H1 (cell line): ENCODE measurements around the gene RABGAP1. TPM values are rescaled to one million over a fixed set of nuclear protein-coding genes. Genes with fewer than 3 reads are reported as not detected.

Experiments
- CTCF ChIA-PET: fragments of 300-600 bp; sonication (Branson Sonifier 250); formaldehyde crosslinking; loops from one replicate; lab custom pipeline; 2021; ENCODE audit not compliant: partially characterized antibody; lab: Charles Lee
- POLR2A ChIA-PET: fragments of 300-600 bp; sonication (Branson Sonifier 250); formaldehyde crosslinking; loops from one replicate; lab custom pipeline; 2021; ENCODE audit warnings: inconsistent platforms; ENCODE audit not compliant: partially characterized antibody; lab: Charles Lee
- DNase-seq, 2 experiments: peaks; one replicate each; pipeline versions ENCODE4 v3.0.0 to v3.0.0-alpha.2; 2010 to 2022; ENCODE audit warnings: low spot score in 2 of 2, low read depth in 1 of 2, mixed read lengths in 1 of 2
- FAIRE-seq: peaks from 2 replicates; lab custom pipeline; 2011; peaks lifted over from hg19 to GRCh38; lab: Jason Lieb, UNC
- H2AFZ ChIP-seq: 2 replicates; pipeline ENCODE4 v1.8.1; 2012; ENCODE audit warnings: low read length, inconsistent platforms
- H2AK5ac ChIP-seq: 2 replicates; pipeline ENCODE4 v1.6.1; 2013; ENCODE audit warnings: low read depth, low read length
- H2BK120ac ChIP-seq: replicated peaks from 2 replicates; pipeline ENCODE3; 2013; ENCODE audit warnings: low read depth, low read length, inconsistent platforms
- H2BK12ac ChIP-seq: 2 replicates; pipeline ENCODE4 v1.6.1; 2013; ENCODE audit warnings: low read depth, low read length
- H2BK15ac ChIP-seq: 2 replicates; pipeline ENCODE4 v1.6.1; 2013; ENCODE audit warnings: low read length
- H2BK20ac ChIP-seq: 2 replicates; pipeline ENCODE4 v1.6.1; 2013; ENCODE audit warnings: low read length
- H2BK5ac ChIP-seq: 2 replicates; pipeline ENCODE4 v1.6.1; 2013; ENCODE audit warnings: low read depth, low read length
- H3K14ac ChIP-seq: 2 replicates; pipeline ENCODE4 v1.6.1; 2013; ENCODE audit warnings: inconsistent platforms; ENCODE audit not compliant: insufficient read length
- H3K18ac ChIP-seq: 2 replicates; pipeline ENCODE4 v1.6.1; 2013; ENCODE audit warnings: low read length; ENCODE audit errors: extremely low read depth
- H3K23ac ChIP-seq: 2 replicates; pipeline ENCODE4 v1.6.1; 2013; ENCODE audit warnings: inconsistent platforms; ENCODE audit not compliant: insufficient read length
- H3K23me2 ChIP-seq: 2 replicates; pipeline ENCODE4 v1.6.1; 2013; ENCODE audit warnings: low read depth, low read length
- H3K27ac ChIP-seq: 2 replicates; pipeline ENCODE4 v1.6.1; 2011; ENCODE audit warnings: low read depth, low read length, inconsistent platforms
- H3K27me3 ChIP-seq, 4 experiments: replicated peaks in 1 of 4; 1 replicate in 1 of 4; 2 replicates in 3 of 4; pipeline versions ENCODE4 v1.6.1 to v1.8.1; 2011 to 2013; ENCODE audit warnings: low read length in 3 of 4, mild to moderate bottlenecking in 3 of 4, inconsistent platforms in 2 of 4, mixed read lengths in 2 of 4, moderate library complexity in 1 of 4; ENCODE audit not compliant: control insufficient read depth in 3 of 4, insufficient read depth in 3 of 4; ENCODE audit errors: extremely low read depth in 1 of 4
- H3K36me3 ChIP-seq, 4 experiments: 2 replicates each; pipeline versions ENCODE4 v1.6.1 to v1.8.1; 2011 to 2013; ENCODE audit warnings: mild to moderate bottlenecking in 4 of 4, low read length in 3 of 4, moderate library complexity in 2 of 4, control low read depth in 1 of 4, inconsistent platforms in 1 of 4; ENCODE audit not compliant: insufficient read depth in 4 of 4, control insufficient read depth in 2 of 4
- H3K4ac ChIP-seq: replicated peaks from 2 replicates; pipeline ENCODE3; 2013; ENCODE audit warnings: low read length, low read depth, mixed read lengths, inconsistent platforms; ENCODE audit not compliant: insufficient read length
- H3K4me1 ChIP-seq, 4 experiments: replicated peaks in 1 of 4; 1 replicate in 1 of 4; 2 replicates in 3 of 4; pipeline versions ENCODE4 v1.6.1 to v1.8.1; 2011 to 2013; ENCODE audit warnings: low read length in 3 of 4, inconsistent platforms in 2 of 4, mixed read lengths in 1 of 4; ENCODE audit not compliant: insufficient read depth in 4 of 4, control insufficient read depth in 3 of 4
- H3K4me2 ChIP-seq, 2 experiments: 2 replicates each; pipeline versions ENCODE4 v1.6.1 to v1.8.1; 2011 to 2013; ENCODE audit warnings: low read depth in 2 of 2, low read length in 2 of 2, control low read depth in 1 of 2, inconsistent platforms in 1 of 2, mild to moderate bottlenecking in 1 of 2; ENCODE audit not compliant: insufficient read depth in 1 of 2
- H3K4me3 ChIP-seq, 4 experiments: fragments of 200-600, 300-600 bp in 1 of 4; sonication (generic), shearing (Covaris generic), sonication (Bioruptor Twin) in 1 of 4; 2 replicates each; pipeline versions ENCODE4 v1.5.1 to v1.8.1; 2011 to 2016; ENCODE audit warnings: low read length in 4 of 4, low read depth in 3 of 4, control low read depth in 2 of 4, inconsistent platforms in 2 of 4, mild to moderate bottlenecking in 2 of 4, mixed read lengths in 1 of 4, moderate library complexity in 1 of 4; ENCODE audit not compliant: insufficient read depth in 2 of 4; ENCODE audit errors: extremely low read depth in 1 of 4
- H3K56ac ChIP-seq: replicated peaks from 2 replicates; pipeline ENCODE3; 2013; ENCODE audit warnings: low read depth, mild to moderate bottlenecking, mixed read lengths, low read length, inconsistent platforms; ENCODE audit not compliant: insufficient read length
- H3K79me1 ChIP-seq: 2 replicates; pipeline ENCODE4 v1.6.1; 2013; ENCODE audit warnings: low read depth, low read length, control low read depth
- H3K79me2 ChIP-seq, 2 experiments: 2 replicates each; pipeline versions ENCODE4 v1.6.1 to v1.8.1; 2012 to 2013; ENCODE audit warnings: low read length in 2 of 2, mild to moderate bottlenecking in 2 of 2, inconsistent platforms in 1 of 2; ENCODE audit not compliant: insufficient read depth in 2 of 2, control insufficient read depth in 1 of 2
- H3K9ac ChIP-seq, 4 experiments: replicated peaks in 1 of 4; 1 replicate in 1 of 4; 2 replicates in 3 of 4; pipeline versions ENCODE4 v1.6.1 to v1.8.1; 2011 to 2013; ENCODE audit warnings: low read depth in 3 of 4, low read length in 3 of 4, control low read depth in 2 of 4, mild to moderate bottlenecking in 2 of 4, moderate library complexity in 2 of 4, inconsistent platforms in 1 of 4; ENCODE audit errors: extremely low read depth in 1 of 4
- H3K9me3 ChIP-seq, 2 experiments: 2 replicates each; pipeline versions ENCODE4 v1.6.1 to v1.8.1; 2012 to 2013; ENCODE audit warnings: mild to moderate bottlenecking in 2 of 2, moderate library complexity in 2 of 2, control low read depth in 1 of 2, inconsistent platforms in 1 of 2, low read depth in 1 of 2, low read length in 1 of 2, mixed read lengths in 1 of 2; ENCODE audit not compliant: insufficient read depth in 2 of 2
- H4K20me1 ChIP-seq, 2 experiments: replicated peaks in 1 of 2; 2 replicates each; pipeline versions ENCODE3 to v1.8.1; 2011 to 2013; ENCODE audit warnings: inconsistent platforms in 2 of 2, low read length in 2 of 2, mild to moderate bottlenecking in 1 of 2; ENCODE audit not compliant: insufficient read depth in 2 of 2, control insufficient read depth in 1 of 2
- H4K5ac ChIP-seq: 2 replicates; pipeline ENCODE4 v1.6.1; 2013; ENCODE audit warnings: low read length, low read depth, mixed read lengths, inconsistent platforms; ENCODE audit not compliant: insufficient read length
- H4K8ac ChIP-seq: 2 replicates; pipeline ENCODE4 v1.8.0; 2013; ENCODE audit warnings: mild to moderate bottlenecking, moderate library complexity, low read length, inconsistent platforms; ENCODE audit not compliant: insufficient read depth; ENCODE audit errors: extremely low read depth
- H4K91ac ChIP-seq: replicated peaks from 2 replicates; pipeline ENCODE3; 2013; ENCODE audit warnings: low read length, mixed read lengths, inconsistent platforms; ENCODE audit not compliant: insufficient read length
- BCL11A ChIP-seq, 2 experiments: IDR thresholded peaks; one replicate each; pipeline ENCODE4 v1.6.1; 2011; ENCODE audit warnings: low read depth in 2 of 2, low read length in 2 of 2, mild to moderate bottlenecking in 2 of 2
- FOSL1 ChIP-seq: IDR thresholded peaks from 2 replicates; pipeline ENCODE4 v1.6.1; 2011; ENCODE audit warnings: mild to moderate bottlenecking, low read depth, low read length, moderate library complexity; ENCODE audit not compliant: insufficient read depth
- GABPA ChIP-seq: IDR thresholded peaks from 2 replicates; pipeline ENCODE4 v1.6.1; 2011; ENCODE audit warnings: mild to moderate bottlenecking, low read length, moderate library complexity, borderline replicate concordance; ENCODE audit not compliant: insufficient read depth
- GTF2F1 ChIP-seq: IDR thresholded peaks from 2 replicates; pipeline ENCODE4 v1.6.1; 2012; ENCODE audit warnings: low read depth, low read length, improper control_type of control experiment, borderline replicate concordance
- HDAC2 ChIP-seq, 2 experiments: fragments of 300-600 bp in 1 of 2; sonication (generic) in 1 of 2; IDR thresholded peaks; 2 replicates each; pipeline ENCODE4 v1.6.1; 2011 to 2012; ENCODE audit warnings: low read depth in 2 of 2, low read length in 2 of 2, mild to moderate bottlenecking in 2 of 2, moderate library complexity in 2 of 2, borderline replicate concordance in 1 of 2, inconsistent platforms in 1 of 2
- NANOG ChIP-seq: IDR thresholded peaks from 2 replicates; pipeline ENCODE4 v1.6.1; 2011; ENCODE audit warnings: low read length, low read depth, mild to moderate bottlenecking, inconsistent platforms; ENCODE audit not compliant: insufficient read depth, poor library complexity, severe bottlenecking
- RNF2 ChIP-seq: fragments of 200-900, 300-1000 bp; sonication (generic); IDR thresholded peaks from 2 replicates; pipeline ENCODE4 v1.7.1; 2016; ENCODE audit warnings: borderline replicate concordance, low read depth, mild to moderate bottlenecking, antibody characterized with exemption, low read length; ENCODE audit not compliant: poor library complexity, severe bottlenecking; ENCODE audit errors: missing control alignments
- SP4 ChIP-seq: IDR thresholded peaks from 2 replicates; pipeline ENCODE4 v1.6.1; 2012; ENCODE audit warnings: low read length, inconsistent platforms
- SRF ChIP-seq: IDR thresholded peaks from 2 replicates; pipeline ENCODE4 v1.6.1; 2011; ENCODE audit warnings: mild to moderate bottlenecking, low read depth, low read length, moderate library complexity
- WGBS, 2 experiments: shearing (Covaris generic) in 1 of 2; methylation state at CpG; one replicate each; pipeline versions ENCODE4 v1.1.6 to v1.1.7; 2013 to 2015; ENCODE audit warnings: low lambda C conversion rate in 2 of 2, mixed read lengths in 2 of 2, inconsistent platforms in 1 of 2, low coverage in 1 of 2, missing lambda C conversion rate in 1 of 2; ENCODE audit not compliant: insufficient replicate concordance in 2 of 2, insufficient coverage in 1 of 2, insufficient read length in 1 of 2; ENCODE audit errors: extremely low coverage in 1 of 2, missing lambda C conversion rate in 1 of 2; 5-methylcytosine and 5-hydroxymethylcytosine counted together
- polyA plus RNA-seq, 7 experiments: library from polyadenylated mRNA; depleted of rRNA in 3 of 7; stranded (reverse) in 5 of 7; unstranded in 2 of 7; fragments of >200 nt in 5 of 7; fragments of 200-250 nt in 2 of 7; gene quantifications; 1 replicate in 5 of 7; 2 replicates in 1 of 7; 4 replicates in 1 of 7; pipeline versions ENCODE4 v1.2.1 to v1.2.3, GENCODE V29; 2011 to 2013; ENCODE audit warnings: missing spikeins in 2 of 7, mixed read lengths in 2 of 7
- total RNA-seq: library from RNA; stranded (reverse); fragmentation: NEBNext Ultra II Directional; extraction: Animal tissue kit (Norgen Biotek cat#: 25700); gene quantifications from 2 replicates; pipeline ENCODE4 v1.2.1, GENCODE V29; 2021

The RABGAP1 gene
- total and polyA plus RNA-seq, 2 of the 8 experiments (the other 6 are each of a cell fraction or from before 2014, with no cell fraction given) = 15.7 to 38.3 TPM

DNA sequence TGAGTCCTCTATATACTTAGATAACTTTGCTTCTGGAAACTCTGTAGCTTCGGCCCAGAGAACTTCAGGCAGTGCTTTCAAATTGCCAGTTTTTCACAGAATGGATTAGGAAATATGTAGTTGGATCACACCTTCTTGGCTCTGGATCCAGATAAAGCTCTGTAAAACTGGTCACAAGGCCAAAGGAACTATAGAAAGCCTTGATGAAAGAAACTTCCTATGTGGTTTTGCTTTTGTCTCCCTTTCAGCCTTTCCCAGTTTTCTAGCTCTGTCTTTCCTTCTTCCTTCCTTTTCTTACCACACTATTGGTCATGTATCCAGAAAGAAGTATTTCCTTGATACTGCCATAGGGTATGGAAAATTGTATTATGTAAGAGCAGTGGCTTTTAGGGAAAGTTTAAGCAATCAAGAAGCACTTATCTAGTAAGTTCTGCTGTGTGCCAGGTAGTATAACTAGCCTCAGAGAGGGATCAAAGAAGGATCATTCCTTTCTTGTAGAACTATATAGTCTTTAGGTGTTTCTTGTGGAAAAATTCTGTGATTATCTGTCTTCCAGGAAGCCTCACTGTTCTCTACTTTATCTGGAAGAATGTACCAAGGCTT, 98.9 kb downstream of the RABGAP1 start:
- H3K14ac ChIP-seq = no peak overlapping the region
- CTCF ChIA-PET = no interaction called here
- FAIRE-seq = no peak

More for the DNA sequence above, 98.9 kb downstream of the RABGAP1 start:
- Histone ChIP-seq H4K5ac (no peak overlapping the region), H3K9ac (no peak overlapping the region), H3K36me3 (peaks cover 0 to 4% (median 3%) of the 10 kb centered on the region in 4 experiments; a peak in 4 of 8 replicates), H3K79me2 (no peaks in the 10 kb centered on the region), H4K8ac (no peak overlapping the region), H3K79me1 (no peaks in the 10 kb centered on the region), H3K23me2 (no peaks in the 10 kb centered on the region), H3K9me3 (no peaks in the 10 kb centered on the region), H2AFZ (no peak overlapping the region), H3K56ac (no peak overlapping the region), H3K23ac (no peak overlapping the region), H2BK12ac (no peak overlapping the region), H4K91ac (no peak overlapping the region), H2BK120ac (no peak overlapping the region), H3K4me2 (no peak overlapping the region), H2BK5ac (no peak overlapping the region), H3K4me1 (no peaks in the 10 kb centered on the region), H3K4me3 (no peak overlapping the region), H2AK5ac (no peak overlapping the region), H3K18ac (no peak overlapping the region), H2BK20ac (no peak overlapping the region), H3K27me3 (no peaks in the 10 kb centered on the region), H3K27ac (no peak overlapping the region), H4K20me1 (no peaks in the 10 kb centered on the region), H2BK15ac (no peak overlapping the region), H3K4ac (no peak overlapping the region)
- no peak for TF ChIP-seq GABPA
- no peak for TF ChIP-seq FOSL1
- no peak for TF ChIP-seq SP4
- no peak for TF ChIP-seq GTF2F1
- TF ChIP-seq NANOG = no peak
- TF ChIP-seq BCL11A (IDR thresholded peaks at IDR 0.05; ENCODE audit: low read depth in 2 of 2, low read length in 2 of 2) = no peak
- no peak for TF ChIP-seq HDAC2 (IDR thresholded peaks at IDR 0.05; ENCODE audit: borderline replicate concordance in 1 of 2, low read depth in 2 of 2, low read length in 2 of 2)
- TF ChIP-seq RNF2 = no peak
- TF ChIP-seq SRF = no peak
- no peak for DNase-seq
- POLR2A ChIA-PET = no interaction called here
- 100% methylated on average over 1 of the region's 1 CpG; no CpG with 5 or more reads in 1 of the 2 experiments for WGBS, 2 experiments
